ENCODE data around the gene IFITM1.
"Not testable (repeated sequence)": the region's sequence is repeated elsewhere in the genome, so short reads cannot be mapped to it uniquely, and the experiment has no call there.

IFITM1 gene

GRCh38 chr11:282630-283360, 31.0 kb upstream of the IFITM1 start:
- DNase-seq = no peak

- no peak for DNase-seq
Observed at GRCh38 chr11:283405-284104, 30.3 kb upstream of the IFITM1 start.

- no peak for DNase-seq
Observed at GRCh38 chr11:284105-285020, 29.5 kb upstream of the IFITM1 start.

- DNase-seq = no peak
Observed at GRCh38 chr11:285021-285893, 28.6 kb upstream of the IFITM1 start.

GRCh38 chr11:285894-286220, 28.0 kb upstream of the IFITM1 start:
- no peak for DNase-seq

GRCh38 chr11:286977-287820, 26.6 kb upstream of the IFITM1 start:
- DNase-seq = not testable (repeated sequence)

GRCh38 chr11:287821-288477, 25.9 kb upstream of the IFITM1 start:
- no peak for DNase-seq

- peak; percentile 41 for DNase-seq
Observed at GRCh38 chr11:288478-289397, 25.1 kb upstream of the IFITM1 start, which contains the start of gene PGGHG. Gene PGGHG (plus strand): TSS chr11:289126. CDS start chr11:289817, 691 bp downstream.

GRCh38 chr11:289398-289711, 24.5 kb upstream of the IFITM1 start:
- no peak for DNase-seq

GRCh38 chr11:289712-290620, 23.9 kb upstream of the IFITM1 start:
- DNase-seq = no peak

- no peak for DNase-seq
Observed at GRCh38 chr11:290621-291231, 23.1 kb upstream of the IFITM1 start.

GRCh38 chr11:291281-292210, 22.3 kb upstream of the IFITM1 start:
- no peak for DNase-seq

GRCh38 chr11:292211-293121, 21.4 kb upstream of the IFITM1 start:
- no peak for DNase-seq

- DNase-seq = no peak
Observed at GRCh38 chr11:293271-293851, 20.5 kb upstream of the IFITM1 start.

GRCh38 chr11:293852-294661, 19.8 kb upstream of the IFITM1 start:
- no peak for DNase-seq

All from NCI-H1105 (cell line).